ENCODE data around the gene TNNI3K.

- TF ChIP-seq JUND (IDR thresholded peaks at IDR 0.05) (no peak), POLR2AphosphoS5 (IDR thresholded peaks at IDR 0.05; ENCODE audit: low read depth, low read length) (no peak), POLR2A (IDR thresholded peaks at IDR 0.05; ENCODE audit: borderline replicate concordance, extremely low read depth, insufficient read depth, insufficient read length) (no peak), SRF (IDR thresholded peaks at IDR 0.05; ENCODE audit: low read depth) (no peak), MAX (IDR thresholded peaks at IDR 0.05) (no peak), SIN3A (IDR thresholded peaks at IDR 0.05; ENCODE audit: low read depth) (no peak), EZH2 (IDR thresholded peaks at IDR 0.05) (no peak), ZNF274 (IDR thresholded peaks at IDR 0.05; ENCODE audit: low read depth, low read length) (no peak), YY1 (IDR thresholded peaks at IDR 0.05; ENCODE audit: extremely low read depth, insufficient replicate concordance, low read depth, low read length) (no peak), TCF7L2 (IDR thresholded peaks at IDR 0.05; ENCODE audit: borderline replicate concordance, extremely low read depth, insufficient read depth, insufficient read length) (no peak)
- TF ChIP-seq, protein P1, sequence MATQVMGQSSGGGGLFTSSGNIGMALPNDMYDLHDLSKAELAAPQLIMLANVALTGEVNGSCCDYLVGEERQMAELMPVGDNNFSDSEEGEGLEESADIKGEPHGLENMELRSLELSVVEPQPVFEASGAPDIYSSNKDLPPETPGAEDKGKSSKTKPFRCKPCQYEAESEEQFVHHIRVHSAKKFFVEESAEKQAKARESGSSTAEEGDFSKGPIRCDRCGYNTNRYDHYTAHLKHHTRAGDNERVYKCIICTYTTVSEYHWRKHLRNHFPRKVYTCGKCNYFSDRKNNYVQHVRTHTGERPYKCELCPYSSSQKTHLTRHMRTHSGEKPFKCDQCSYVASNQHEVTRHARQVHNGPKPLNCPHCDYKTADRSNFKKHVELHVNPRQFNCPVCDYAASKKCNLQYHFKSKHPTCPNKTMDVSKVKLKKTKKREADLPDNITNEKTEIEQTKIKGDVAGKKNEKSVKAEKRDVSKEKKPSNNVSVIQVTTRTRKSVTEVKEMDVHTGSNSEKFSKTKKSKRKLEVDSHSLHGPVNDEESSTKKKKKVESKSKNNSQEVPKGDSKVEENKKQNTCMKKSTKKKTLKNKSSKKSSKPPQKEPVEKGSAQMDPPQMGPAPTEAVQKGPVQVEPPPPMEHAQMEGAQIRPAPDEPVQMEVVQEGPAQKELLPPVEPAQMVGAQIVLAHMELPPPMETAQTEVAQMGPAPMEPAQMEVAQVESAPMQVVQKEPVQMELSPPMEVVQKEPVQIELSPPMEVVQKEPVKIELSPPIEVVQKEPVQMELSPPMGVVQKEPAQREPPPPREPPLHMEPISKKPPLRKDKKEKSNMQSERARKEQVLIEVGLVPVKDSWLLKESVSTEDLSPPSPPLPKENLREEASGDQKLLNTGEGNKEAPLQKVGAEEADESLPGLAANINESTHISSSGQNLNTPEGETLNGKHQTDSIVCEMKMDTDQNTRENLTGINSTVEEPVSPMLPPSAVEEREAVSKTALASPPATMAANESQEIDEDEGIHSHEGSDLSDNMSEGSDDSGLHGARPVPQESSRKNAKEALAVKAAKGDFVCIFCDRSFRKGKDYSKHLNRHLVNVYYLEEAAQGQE (IDR thresholded peaks at IDR 0.05; ENCODE audit: low read depth): no peak
- TF ChIP-seq, protein P2, sequence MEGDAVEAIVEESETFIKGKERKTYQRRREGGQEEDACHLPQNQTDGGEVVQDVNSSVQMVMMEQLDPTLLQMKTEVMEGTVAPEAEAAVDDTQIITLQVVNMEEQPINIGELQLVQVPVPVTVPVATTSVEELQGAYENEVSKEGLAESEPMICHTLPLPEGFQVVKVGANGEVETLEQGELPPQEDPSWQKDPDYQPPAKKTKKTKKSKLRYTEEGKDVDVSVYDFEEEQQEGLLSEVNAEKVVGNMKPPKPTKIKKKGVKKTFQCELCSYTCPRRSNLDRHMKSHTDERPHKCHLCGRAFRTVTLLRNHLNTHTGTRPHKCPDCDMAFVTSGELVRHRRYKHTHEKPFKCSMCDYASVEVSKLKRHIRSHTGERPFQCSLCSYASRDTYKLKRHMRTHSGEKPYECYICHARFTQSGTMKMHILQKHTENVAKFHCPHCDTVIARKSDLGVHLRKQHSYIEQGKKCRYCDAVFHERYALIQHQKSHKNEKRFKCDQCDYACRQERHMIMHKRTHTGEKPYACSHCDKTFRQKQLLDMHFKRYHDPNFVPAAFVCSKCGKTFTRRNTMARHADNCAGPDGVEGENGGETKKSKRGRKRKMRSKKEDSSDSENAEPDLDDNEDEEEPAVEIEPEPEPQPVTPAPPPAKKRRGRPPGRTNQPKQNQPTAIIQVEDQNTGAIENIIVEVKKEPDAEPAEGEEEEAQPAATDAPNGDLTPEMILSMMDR (IDR thresholded peaks at IDR 0.05 in 2 of 3, conservative IDR thresholded peaks at IDR 0.05 in 1 of 3; ENCODE audit: borderline replicate concordance in 1 of 3, insufficient read depth in 1 of 3, low read depth in 2 of 3, low read length in 2 of 3): no peak
- TF ChIP-seq, protein P3, sequence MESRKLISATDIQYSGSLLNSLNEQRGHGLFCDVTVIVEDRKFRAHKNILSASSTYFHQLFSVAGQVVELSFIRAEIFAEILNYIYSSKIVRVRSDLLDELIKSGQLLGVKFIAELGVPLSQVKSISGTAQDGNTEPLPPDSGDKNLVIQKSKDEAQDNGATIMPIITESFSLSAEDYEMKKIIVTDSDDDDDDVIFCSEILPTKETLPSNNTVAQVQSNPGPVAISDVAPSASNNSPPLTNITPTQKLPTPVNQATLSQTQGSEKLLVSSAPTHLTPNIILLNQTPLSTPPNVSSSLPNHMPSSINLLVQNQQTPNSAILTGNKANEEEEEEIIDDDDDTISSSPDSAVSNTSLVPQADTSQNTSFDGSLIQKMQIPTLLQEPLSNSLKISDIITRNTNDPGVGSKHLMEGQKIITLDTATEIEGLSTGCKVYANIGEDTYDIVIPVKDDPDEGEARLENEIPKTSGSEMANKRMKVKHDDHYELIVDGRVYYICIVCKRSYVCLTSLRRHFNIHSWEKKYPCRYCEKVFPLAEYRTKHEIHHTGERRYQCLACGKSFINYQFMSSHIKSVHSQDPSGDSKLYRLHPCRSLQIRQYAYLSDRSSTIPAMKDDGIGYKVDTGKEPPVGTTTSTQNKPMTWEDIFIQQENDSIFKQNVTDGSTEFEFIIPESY (IDR thresholded peaks at IDR 0.05; ENCODE audit: extremely low read depth, insufficient replicate concordance, low read length): no peak
These were observed 167.7 kb downstream of the TNNI3K start for GRCh38 chr1:74402873-74403272.
